Fibroblast of pulmonary artery (primary cell): ENCODE data around the gene KANK2.

Experiments used
- DNase-seq: peaks from one replicate; pipeline ENCODE4 v3.0.0-alpha.2; 2010; ENCODE audit warnings: low read depth
- H3K4me3 ChIP-seq: replicated peaks from 2 replicates; pipeline ENCODE4 v1.5.1; 2011; ENCODE audit warnings: low read depth, mild to moderate bottlenecking, control low read depth, low read length, moderate library complexity
- TF ChIP-seq, protein P1 (sequence below): IDR thresholded peaks from 2 replicates; pipeline ENCODE4 v1.5.1; 2011; ENCODE audit warnings: mild to moderate bottlenecking, control low read depth, low read length, inconsistent platforms; ENCODE audit errors: missing control alignments

The KANK2 gene

DNA sequence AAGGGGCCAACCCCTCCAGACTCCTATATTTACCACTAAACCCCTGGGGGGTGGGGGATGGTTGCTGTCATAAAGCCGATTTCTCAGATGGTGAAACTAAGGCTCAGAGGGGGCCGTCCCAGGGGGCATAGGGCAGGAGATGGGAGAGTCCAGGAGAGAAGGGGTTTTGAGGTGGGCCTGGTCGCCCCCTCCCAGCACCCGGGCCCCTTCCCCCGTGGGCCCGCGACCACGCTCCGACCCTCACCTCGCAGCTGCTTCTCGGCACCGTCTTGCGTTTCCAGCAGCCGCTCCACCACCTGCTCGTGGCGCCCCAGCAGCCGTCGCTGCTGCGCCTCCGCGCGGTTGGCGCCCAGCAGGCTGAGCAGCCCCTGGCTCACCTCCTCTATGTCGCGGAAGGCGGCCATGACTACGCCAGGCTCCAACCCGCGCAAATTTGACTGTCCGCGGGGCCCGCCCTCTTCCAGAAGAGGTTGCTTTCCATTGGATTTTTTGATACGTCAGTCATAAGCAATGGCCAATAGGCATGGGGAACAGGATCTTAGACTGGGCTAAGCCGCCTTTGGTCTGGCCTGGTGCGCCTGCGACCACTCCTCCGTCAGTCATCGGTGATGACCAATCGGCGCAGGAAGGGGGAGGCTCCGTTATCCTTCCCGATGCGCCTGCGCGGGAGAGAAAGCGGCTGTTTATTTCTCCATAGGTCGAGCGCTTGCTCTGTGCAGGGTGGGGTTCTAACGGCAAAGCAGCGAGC lies 41.8 kb downstream of the KANK2 start, which contains the start of gene SPC24:
TSS of gene SPC24 (minus strand) at position 410 of the 748 bp plus-strand sequence. CDS start at position 404, 6 bp downstream.
- peak; percentile 99 for DNase-seq
- TF ChIP-seq, protein P1, sequence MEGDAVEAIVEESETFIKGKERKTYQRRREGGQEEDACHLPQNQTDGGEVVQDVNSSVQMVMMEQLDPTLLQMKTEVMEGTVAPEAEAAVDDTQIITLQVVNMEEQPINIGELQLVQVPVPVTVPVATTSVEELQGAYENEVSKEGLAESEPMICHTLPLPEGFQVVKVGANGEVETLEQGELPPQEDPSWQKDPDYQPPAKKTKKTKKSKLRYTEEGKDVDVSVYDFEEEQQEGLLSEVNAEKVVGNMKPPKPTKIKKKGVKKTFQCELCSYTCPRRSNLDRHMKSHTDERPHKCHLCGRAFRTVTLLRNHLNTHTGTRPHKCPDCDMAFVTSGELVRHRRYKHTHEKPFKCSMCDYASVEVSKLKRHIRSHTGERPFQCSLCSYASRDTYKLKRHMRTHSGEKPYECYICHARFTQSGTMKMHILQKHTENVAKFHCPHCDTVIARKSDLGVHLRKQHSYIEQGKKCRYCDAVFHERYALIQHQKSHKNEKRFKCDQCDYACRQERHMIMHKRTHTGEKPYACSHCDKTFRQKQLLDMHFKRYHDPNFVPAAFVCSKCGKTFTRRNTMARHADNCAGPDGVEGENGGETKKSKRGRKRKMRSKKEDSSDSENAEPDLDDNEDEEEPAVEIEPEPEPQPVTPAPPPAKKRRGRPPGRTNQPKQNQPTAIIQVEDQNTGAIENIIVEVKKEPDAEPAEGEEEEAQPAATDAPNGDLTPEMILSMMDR: no peak
- H3K4me3 ChIP-seq: peak within 1 kb of the TSS; percentile 88

DNA sequence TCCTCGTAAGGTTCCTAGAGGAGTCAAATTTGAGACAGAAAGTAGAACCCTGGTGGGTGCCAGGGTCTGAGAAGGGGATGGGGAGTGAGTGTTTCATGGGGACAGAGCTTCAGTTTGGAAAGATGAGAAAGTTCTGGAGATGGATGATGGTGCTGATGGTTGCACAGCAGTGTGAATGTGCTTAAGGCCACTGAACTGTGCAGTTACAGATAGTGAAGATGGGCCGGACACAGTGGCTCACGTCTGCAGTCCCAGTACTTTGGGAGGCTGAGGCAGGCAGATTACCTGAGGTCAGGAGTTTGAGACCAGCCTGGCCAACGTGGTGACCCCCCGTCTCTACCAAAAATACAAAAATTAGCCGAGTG lies 42.7 kb downstream of the KANK2 start:
- H3K4me3 ChIP-seq: peak overlapping the region; percentile 88
- TF ChIP-seq, protein P1: no peak
- DNase-seq: no peak

DNA sequence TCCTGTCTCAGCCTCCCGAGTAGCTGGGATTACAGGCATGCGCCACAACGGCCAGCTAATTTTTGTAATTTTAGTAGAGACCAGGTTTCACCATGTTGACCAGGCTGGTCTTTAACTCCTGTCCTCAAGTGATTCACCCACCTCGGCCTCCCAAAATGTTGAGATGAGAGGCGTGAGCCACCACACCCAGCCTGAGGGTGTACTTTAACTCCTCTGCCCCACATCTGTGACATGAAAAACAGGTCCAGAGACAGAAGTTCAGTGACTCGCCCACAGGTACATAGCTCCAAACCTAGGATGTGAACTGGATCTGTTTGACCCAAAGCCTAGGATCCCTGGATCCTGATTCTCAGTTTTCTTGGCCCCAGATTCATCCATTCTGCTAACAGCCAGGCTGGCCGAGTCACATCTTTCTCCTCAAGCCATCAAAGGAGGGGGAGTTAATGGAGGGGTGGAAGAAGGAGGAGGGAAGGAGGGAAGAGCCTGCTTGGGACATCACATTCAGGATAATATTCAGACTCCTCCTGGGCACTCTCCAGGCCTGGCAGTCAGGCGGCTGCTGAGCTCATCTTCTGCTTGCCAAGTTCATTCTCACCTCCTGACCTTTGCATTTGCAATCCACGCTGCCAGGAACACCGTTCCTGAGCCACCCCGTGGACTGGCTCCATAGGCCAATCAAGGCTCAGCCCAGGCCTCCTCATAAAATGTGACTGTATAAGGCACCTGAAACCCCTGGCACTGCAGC lies 44.9 kb downstream of the KANK2 start:
- no peak overlapping the region for H3K4me3 ChIP-seq
- peak; percentile 90 for DNase-seq
- TF ChIP-seq, protein P1: no peak

DNA sequence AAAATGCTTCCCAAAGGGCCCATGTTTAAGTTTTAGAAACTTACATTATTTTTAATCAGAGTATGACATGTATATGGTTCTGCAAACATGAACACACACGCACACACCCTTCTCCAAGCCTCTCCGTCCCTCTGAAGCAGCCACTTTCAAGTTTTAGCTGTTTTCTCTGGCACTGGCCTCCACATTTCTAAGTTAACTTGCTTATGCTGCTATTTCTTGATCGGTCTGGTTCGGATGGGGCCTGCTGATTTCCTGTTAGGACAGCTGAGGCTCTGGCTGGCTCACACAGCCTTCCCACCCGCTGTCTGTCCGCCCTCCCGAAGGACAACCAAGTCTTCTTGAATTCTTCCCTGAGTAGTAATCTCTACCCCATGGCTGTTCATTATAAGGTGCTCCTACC lies 46.2 kb downstream of the KANK2 start:
- TF ChIP-seq, protein P1: no peak
- no peak overlapping the region for H3K4me3 ChIP-seq
- DNase-seq: no peak

DNA sequence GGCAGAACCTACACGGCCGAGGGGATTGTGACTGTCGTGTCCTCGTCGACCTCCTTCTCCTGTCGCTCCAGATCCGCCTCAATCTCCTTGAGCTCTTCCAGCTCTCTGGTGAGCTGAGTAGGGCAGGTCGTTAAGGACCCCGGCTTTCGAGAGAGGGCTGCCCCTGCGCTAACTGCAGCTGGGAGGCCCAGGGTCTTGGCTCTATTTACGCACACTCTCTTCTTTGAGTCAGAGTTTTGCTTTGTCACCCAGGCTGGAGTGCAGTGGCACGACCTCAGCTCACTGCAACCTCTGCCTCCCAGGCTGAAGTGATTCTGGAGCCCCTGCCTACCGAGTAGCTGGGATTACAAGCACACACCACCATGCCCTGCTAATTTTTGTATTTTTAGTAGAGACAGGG lies 49.3 kb downstream of the KANK2 start:
- TF ChIP-seq, protein P1: no peak
- DNase-seq: no peak
- no peak overlapping the region for H3K4me3 ChIP-seq

DNA sequence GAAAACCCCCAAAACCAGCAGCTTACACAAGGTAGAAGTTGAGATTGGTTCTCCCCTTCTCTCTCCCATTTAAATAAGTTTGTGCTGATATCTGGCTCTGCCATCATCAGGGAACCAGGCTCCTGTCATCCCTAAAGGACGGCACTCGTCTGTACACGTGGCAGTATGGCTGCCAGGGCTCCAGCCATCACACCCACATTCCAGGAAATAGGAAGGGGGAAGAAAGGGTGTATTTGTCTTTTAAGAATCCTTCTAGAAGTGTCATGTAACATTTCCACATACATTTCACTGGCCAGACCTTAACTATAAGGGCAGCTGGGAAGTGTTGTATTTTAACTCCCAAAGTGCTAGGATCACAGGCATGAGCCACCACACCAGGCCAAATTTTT lies 51.8 kb downstream of the KANK2 start:
- no peak overlapping the region for H3K4me3 ChIP-seq
- DNase-seq: no peak
- TF ChIP-seq, protein P1: no peak
